H1 (cell line): ENCODE measurements around the gene LANCL3. TPM values are rescaled to one million over a fixed set of nuclear protein-coding genes. Genes with fewer than 3 reads are reported as not detected.

Experiments used
- CBX8 ChIP-seq: fragments of 300-800, 300-1000 bp; sonication (generic); IDR thresholded peaks from 2 replicates; pipeline ENCODE4 v1.7.1; 2016; ENCODE audit warnings: low read depth, low read length, borderline replicate concordance
- SIRT6 ChIP-seq: IDR thresholded peaks from one replicate; pipeline ENCODE4 v1.7.1; 2012; ENCODE audit warnings: low read length, inconsistent platforms
- SP1 ChIP-seq: IDR thresholded peaks from 2 replicates; pipeline ENCODE4 v1.6.1; 2011; ENCODE audit warnings: low read depth, low read length
- polyA plus RNA-seq, 7 experiments: library from polyadenylated mRNA; depleted of rRNA in 3 of 7; stranded (reverse) in 5 of 7; unstranded in 2 of 7; fragments of >200 nt in 5 of 7; fragments of 200-250 nt in 2 of 7; gene quantifications; 1 replicate in 5 of 7; 2 replicates in 1 of 7; 4 replicates in 1 of 7; pipeline versions ENCODE4 v1.2.1 to v1.2.3, GENCODE V29; 2011 to 2013; ENCODE audit warnings: missing spikeins in 2 of 7, mixed read lengths in 2 of 7
- total RNA-seq: library from RNA; stranded (reverse); fragmentation: NEBNext Ultra II Directional; extraction: Animal tissue kit (Norgen Biotek cat#: 25700); gene quantifications from 2 replicates; pipeline ENCODE4 v1.2.1, GENCODE V29; 2021

The LANCL3 gene
- total and polyA plus RNA-seq, 2 of the 8 experiments (the other 6 are each of a cell fraction or from before 2014, with no cell fraction given): 0.11 to 0.37 TPM

DNA sequence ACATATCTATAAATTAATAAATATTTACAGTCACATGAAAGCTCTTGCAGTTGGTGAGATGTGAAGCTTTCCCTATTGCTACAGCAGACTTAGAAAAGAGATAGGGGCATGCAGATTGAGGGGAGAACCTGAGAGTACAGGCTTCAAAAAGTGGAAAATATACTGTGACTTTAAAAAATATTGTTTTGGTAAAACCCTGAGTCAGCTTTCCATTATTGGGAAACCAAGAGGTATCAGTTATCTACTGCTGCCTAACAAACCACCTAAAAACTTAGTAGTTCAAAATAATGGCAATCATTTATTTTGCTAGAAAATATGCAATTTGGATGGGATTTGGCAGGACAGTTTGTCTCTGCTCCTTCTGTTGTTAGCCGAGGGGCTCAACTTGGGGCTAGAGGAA, 38.3 kb downstream of the LANCL3 start (continued):
- TF ChIP-seq SIRT6 (no peak), SP1 (no peak), CBX8 (no peak)
